ENCODE measurements around the gene SNRNP40.

Gene SNRNP40

DNA sequence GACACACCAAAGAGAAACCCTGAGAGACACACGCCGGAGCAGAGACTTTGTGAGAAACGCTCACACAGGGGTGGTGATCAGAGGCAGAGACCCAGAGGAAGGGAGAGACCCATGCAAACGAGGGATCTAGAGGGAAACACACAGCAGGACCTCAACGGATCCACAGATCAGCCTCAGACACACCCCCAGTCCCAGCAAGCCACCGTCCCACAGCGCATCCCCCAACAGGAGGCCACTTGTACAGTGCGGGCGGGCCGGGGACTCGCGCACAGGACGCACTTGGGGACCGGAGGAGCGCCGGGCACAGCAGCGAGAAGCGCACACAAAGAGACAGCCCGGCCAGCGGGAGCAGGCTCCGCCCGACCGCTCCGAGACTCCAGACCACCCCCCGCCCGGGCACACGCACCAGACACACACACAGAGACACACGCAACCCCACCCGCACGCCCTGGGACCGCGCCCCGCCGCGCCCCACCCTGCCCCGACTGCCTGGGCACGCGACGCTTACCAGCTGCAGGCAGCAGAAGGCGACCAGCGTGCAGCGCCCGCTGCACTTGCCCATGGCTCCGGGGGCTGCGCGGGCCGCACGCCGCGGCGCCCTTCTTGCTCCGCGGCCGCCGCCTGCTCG, 57.5 kb downstream of the SNRNP40 start:
- in situ Hi-C loops (cut with HindIII; ENCODE audit: low sequenced_read_pairs): no loop called here
- TF ChIP-seq, protein P1, sequence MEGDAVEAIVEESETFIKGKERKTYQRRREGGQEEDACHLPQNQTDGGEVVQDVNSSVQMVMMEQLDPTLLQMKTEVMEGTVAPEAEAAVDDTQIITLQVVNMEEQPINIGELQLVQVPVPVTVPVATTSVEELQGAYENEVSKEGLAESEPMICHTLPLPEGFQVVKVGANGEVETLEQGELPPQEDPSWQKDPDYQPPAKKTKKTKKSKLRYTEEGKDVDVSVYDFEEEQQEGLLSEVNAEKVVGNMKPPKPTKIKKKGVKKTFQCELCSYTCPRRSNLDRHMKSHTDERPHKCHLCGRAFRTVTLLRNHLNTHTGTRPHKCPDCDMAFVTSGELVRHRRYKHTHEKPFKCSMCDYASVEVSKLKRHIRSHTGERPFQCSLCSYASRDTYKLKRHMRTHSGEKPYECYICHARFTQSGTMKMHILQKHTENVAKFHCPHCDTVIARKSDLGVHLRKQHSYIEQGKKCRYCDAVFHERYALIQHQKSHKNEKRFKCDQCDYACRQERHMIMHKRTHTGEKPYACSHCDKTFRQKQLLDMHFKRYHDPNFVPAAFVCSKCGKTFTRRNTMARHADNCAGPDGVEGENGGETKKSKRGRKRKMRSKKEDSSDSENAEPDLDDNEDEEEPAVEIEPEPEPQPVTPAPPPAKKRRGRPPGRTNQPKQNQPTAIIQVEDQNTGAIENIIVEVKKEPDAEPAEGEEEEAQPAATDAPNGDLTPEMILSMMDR (IDR thresholded peaks at IDR 0.05; ENCODE audit: low read depth, low read length, missing control alignments): no peak
- no peak for DNase-seq (ENCODE audit: low read depth)
- peak overlapping the region; percentile 21 for H3K4me3 ChIP-seq (ENCODE audit: low read depth, low read length)

DNA sequence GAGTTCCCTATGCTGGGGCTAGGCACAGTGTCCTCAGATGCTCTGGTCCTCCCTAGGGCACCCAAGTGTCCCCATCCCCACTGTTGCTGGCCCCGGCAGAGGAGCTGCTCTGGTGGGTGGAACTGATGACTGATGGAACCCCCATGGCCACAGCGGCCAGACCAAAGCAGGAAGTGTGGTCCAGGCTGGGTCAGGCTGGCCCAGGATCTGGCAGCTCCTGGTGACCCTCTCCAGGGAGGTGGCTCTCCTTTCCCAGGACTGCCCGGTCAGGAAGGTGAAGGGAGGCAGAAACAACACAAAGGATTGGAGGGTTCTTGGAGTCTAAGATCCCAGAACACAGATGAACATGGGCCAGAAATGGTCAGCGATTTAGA, 58.0 kb downstream of the SNRNP40 start:
- TF ChIP-seq, protein P1 (IDR thresholded peaks at IDR 0.05; ENCODE audit: low read depth, low read length, missing control alignments): no peak
- H3K4me3 ChIP-seq (ENCODE audit: low read depth, low read length): no peak overlapping the region
- in situ Hi-C loops (cut with HindIII; ENCODE audit: low sequenced_read_pairs): no loop called here
- no peak for DNase-seq (ENCODE audit: low read depth)

DNA sequence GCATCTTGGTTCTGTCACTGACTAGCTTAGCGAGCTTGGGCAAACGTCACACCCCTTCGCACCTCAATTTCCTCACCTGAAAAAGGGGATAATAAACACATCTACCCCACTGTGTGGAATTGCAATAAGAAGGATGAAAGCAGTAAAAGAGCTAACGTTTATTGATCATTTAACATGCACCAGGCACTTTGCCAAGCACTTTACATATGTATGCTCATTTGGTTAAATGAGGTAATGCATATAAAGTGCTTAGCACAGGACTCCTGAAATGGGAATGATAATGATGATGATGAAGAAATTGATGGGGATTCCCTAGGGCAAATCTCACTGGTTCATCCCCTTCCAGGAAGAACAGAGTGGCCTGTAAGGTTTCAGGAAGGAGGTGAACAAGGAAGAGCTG, 61.7 kb downstream of the SNRNP40 start:
- DNase-seq (ENCODE audit: low read depth): no peak
- H3K4me3 ChIP-seq (ENCODE audit: low read depth, low read length): no peak overlapping the region
- in situ Hi-C loops (cut with HindIII; ENCODE audit: low sequenced_read_pairs): no loop called here
- TF ChIP-seq, protein P1 (IDR thresholded peaks at IDR 0.05; ENCODE audit: low read depth, low read length, missing control alignments): no peak

DNA sequence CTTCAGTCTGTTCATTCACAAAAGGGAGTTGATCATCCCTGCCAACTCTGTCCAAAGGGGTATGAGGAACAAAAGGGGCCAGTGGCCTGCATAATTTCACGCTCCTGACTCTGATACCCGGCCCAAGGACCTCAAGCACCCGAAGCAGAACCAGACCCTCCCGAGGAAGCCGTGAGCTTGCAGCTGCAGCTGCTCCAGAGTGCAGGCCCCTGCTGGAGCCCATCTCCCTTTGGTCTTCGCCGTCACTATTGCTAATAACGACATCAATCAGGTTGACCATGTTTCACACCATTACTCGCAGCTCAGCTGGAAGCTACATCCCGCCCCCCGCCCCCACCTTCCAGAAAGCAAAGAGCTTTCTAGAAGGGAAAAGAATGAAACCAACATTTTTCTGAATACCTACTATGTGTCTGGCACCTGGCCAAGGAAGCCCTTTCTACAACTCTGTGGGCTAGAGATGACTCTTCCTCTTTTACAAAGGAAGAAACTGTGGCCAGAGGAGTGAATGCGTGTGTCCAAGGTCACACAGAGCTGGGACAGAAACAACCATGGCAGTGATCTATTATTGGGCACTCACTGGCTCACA, 62.4 kb downstream of the SNRNP40 start:
- TF ChIP-seq, protein P1 (IDR thresholded peaks at IDR 0.05; ENCODE audit: low read depth, low read length, missing control alignments): no peak
- no peak for DNase-seq (ENCODE audit: low read depth)
- in situ Hi-C loops (cut with HindIII; ENCODE audit: low sequenced_read_pairs): no loop called here
- no peak overlapping the region for H3K4me3 ChIP-seq (ENCODE audit: low read depth, low read length)

DNA sequence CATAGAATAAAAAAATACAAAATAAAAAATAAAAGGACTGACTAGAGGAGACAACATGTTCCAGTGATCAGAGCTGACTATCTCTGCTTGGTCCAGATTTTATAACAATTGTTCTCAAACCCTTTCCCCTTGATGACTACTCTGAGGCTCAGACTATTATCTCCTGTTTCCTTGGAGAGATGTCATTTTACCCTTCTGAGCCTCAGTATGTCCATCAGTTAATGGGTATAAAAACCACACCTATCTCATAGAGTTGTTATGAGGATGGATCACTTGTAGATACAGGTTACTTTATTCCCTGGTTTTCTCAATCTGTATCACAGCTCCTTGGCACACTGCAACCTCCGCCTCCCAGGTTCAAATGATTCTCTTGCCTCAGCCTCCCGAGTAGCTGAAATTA, 63.9 kb downstream of the SNRNP40 start:
- in situ Hi-C loops (cut with HindIII; ENCODE audit: low sequenced_read_pairs): no loop called here
- DNase-seq (ENCODE audit: low read depth): no peak
- no peak overlapping the region for H3K4me3 ChIP-seq (ENCODE audit: low read depth, low read length)
- TF ChIP-seq, protein P1 (IDR thresholded peaks at IDR 0.05; ENCODE audit: low read depth, low read length, missing control alignments): no peak

DNA sequence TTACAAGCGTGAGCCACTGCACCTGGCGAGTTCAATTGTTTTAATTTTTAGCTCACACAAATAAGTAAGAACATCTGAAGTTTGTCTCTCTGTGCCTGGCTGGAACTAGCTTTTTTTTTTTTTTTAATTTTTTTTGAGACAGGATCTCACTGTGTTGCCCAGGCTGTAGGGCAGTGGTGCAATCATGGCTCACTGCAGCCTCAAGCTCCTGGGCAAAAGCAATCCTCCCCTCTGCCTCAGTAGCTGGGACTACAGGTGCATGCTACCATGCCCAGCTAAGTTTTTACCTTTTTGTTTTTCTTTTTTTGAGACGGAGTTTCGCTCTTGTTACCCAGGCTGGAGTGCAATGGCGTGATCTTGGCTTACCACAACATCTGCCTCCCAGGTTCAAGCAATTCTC, 64.8 kb downstream of the SNRNP40 start:
- in situ Hi-C loops (cut with HindIII; ENCODE audit: low sequenced_read_pairs): no loop called here

More for the DNA sequence above, 64.8 kb downstream of the SNRNP40 start:
- DNase-seq (ENCODE audit: low read depth): no peak
- no peak overlapping the region for H3K4me3 ChIP-seq (ENCODE audit: low read depth, low read length)
- TF ChIP-seq, protein P1 (IDR thresholded peaks at IDR 0.05; ENCODE audit: low read depth, low read length, missing control alignments): no peak

All from astrocyte of the cerebellum (primary cell).